ENCODE results near the gene METTL6.

Gene METTL6

GRCh38 chr3:15470261-15470660, 42.9 kb upstream of the METTL6 start:
- Histone ChIP-seq H3K79me2 (ENCODE audit: control insufficient read depth, insufficient read depth, low read length) (no peaks in the 10 kb centered on the region), H3K4ac (ENCODE audit: low read depth, low read length) (no peak overlapping the region), H3K4me2 (ENCODE audit: low read length) (no peak overlapping the region), H3K18ac (ENCODE audit: low read length) (no peak overlapping the region), H3K79me1 (ENCODE audit: low read length) (no peaks in the 10 kb centered on the region), H3K9ac (ENCODE audit: low read length) (no peak overlapping the region), H3K4me3 (ENCODE audit: low read length) (no peak overlapping the region), H3K23ac (ENCODE audit: low read length) (no peak overlapping the region), H2BK120ac (ENCODE audit: low read depth, low read length) (no peak overlapping the region), H2BK5ac (ENCODE audit: low read length) (no peak overlapping the region), H3K36me3 (ENCODE audit: control insufficient read depth, insufficient read depth, low read length) (no peaks in the 10 kb centered on the region), H2AK5ac (ENCODE audit: low read length) (no peak overlapping the region), H3K27me3 (ENCODE audit: insufficient read depth, low read length, poor library complexity) (no peaks in the 10 kb centered on the region), H4K8ac (ENCODE audit: low read depth, low read length) (no peak overlapping the region), H4K5ac (ENCODE audit: low read length) (no peak overlapping the region), H3K27ac (ENCODE audit: low read depth, low read length) (no peak overlapping the region), H3K4me1 (ENCODE audit: control insufficient read depth, low read depth, low read length) (no peaks in the 10 kb centered on the region), H3K56ac (ENCODE audit: low read length) (no peak overlapping the region), H2BK15ac (replicated peaks; ENCODE audit: low read depth) (no peak overlapping the region)
- WGBS (ENCODE audit: extremely low coverage, insufficient coverage, low lambda C conversion rate): no CpG with 5 or more reads among the region's 6 CpGs
- DNase-seq: peak; percentile 50

GRCh38 chr3:15467227-15468181, 40.2 kb upstream of the METTL6 start:
- Histone ChIP-seq H3K4me2 (ENCODE audit: low read length) (no peak overlapping the region), H3K79me1 (ENCODE audit: low read length) (no peaks in the 10 kb centered on the region), H3K27ac (ENCODE audit: low read depth, low read length) (no peak overlapping the region), H2AK5ac (ENCODE audit: low read length) (no peak overlapping the region), H3K4me1 (ENCODE audit: control insufficient read depth, low read depth, low read length) (no peaks in the 10 kb centered on the region), H3K27me3 (ENCODE audit: insufficient read depth, low read length, poor library complexity) (no peaks in the 10 kb centered on the region), H3K4ac (ENCODE audit: low read depth, low read length) (no peak overlapping the region), H3K36me3 (ENCODE audit: control insufficient read depth, insufficient read depth, low read length) (no peaks in the 10 kb centered on the region), H2BK120ac (ENCODE audit: low read depth, low read length) (no peak overlapping the region), H3K23ac (ENCODE audit: low read length) (no peak overlapping the region), H3K79me2 (ENCODE audit: control insufficient read depth, insufficient read depth, low read length) (no peaks in the 10 kb centered on the region), H2BK15ac (replicated peaks; ENCODE audit: low read depth) (no peak overlapping the region), H3K18ac (ENCODE audit: low read length) (no peak overlapping the region), H3K9ac (ENCODE audit: low read length) (no peak overlapping the region), H4K5ac (ENCODE audit: low read length) (no peak overlapping the region), H2BK5ac (ENCODE audit: low read length) (no peak overlapping the region), H3K56ac (ENCODE audit: low read length) (no peak overlapping the region), H3K4me3 (ENCODE audit: low read length) (no peak overlapping the region), H4K8ac (ENCODE audit: low read depth, low read length) (no peak overlapping the region)
- no peak for DNase-seq
- whole genome bisulfite sequencing (ENCODE audit: extremely low coverage, insufficient coverage, low lambda C conversion rate): no CpG with 5 or more reads among the region's 11 CpGs

- no peak overlapping the region for H3K18ac ChIP-seq (ENCODE audit: low read length)
- no peak overlapping the region for H3K23ac ChIP-seq (ENCODE audit: low read length)
- no peak overlapping the region for H2BK5ac ChIP-seq (ENCODE audit: low read length)
- H3K4ac ChIP-seq (ENCODE audit: low read depth, low read length): no peak overlapping the region
- no peak for DNase-seq
- H3K9ac ChIP-seq (ENCODE audit: low read length): no peak overlapping the region
- no CpG with 5 or more reads among the region's 6 CpGs for WGBS (ENCODE audit: extremely low coverage, insufficient coverage, low lambda C conversion rate)
- no peak overlapping the region for H2AK5ac ChIP-seq (ENCODE audit: low read length)
- H4K8ac ChIP-seq (ENCODE audit: low read depth, low read length): no peak overlapping the region
- H2BK15ac ChIP-seq (replicated peaks; ENCODE audit: low read depth): no peak overlapping the region
- no peaks in the 10 kb centered on the region for H3K79me1 ChIP-seq (ENCODE audit: low read length)
- H2BK120ac ChIP-seq (ENCODE audit: low read depth, low read length): no peak overlapping the region
- H3K79me2 ChIP-seq (ENCODE audit: control insufficient read depth, insufficient read depth, low read length): no peaks in the 10 kb centered on the region
- no peak overlapping the region for H4K5ac ChIP-seq (ENCODE audit: low read length)
- H3K4me3 ChIP-seq (ENCODE audit: low read length): no peak overlapping the region
- H3K36me3 ChIP-seq (ENCODE audit: control insufficient read depth, insufficient read depth, low read length): no peaks in the 10 kb centered on the region
- H3K56ac ChIP-seq (ENCODE audit: low read length): no peak overlapping the region
- H3K4me1 ChIP-seq (ENCODE audit: control insufficient read depth, low read depth, low read length): no peaks in the 10 kb centered on the region
- H3K4me2 ChIP-seq (ENCODE audit: low read length): no peak overlapping the region
- no peak overlapping the region for H3K27ac ChIP-seq (ENCODE audit: low read depth, low read length)
- no peaks in the 10 kb centered on the region for H3K27me3 ChIP-seq (ENCODE audit: insufficient read depth, low read length, poor library complexity)
Measured at GRCh38 chr3:15465876-15466585, 38.7 kb upstream of the METTL6 start.

GRCh38 chr3:15462451-15462850, 35.1 kb upstream of the METTL6 start:
- H3K18ac ChIP-seq (ENCODE audit: low read length): no peak overlapping the region
- H3K9ac ChIP-seq (ENCODE audit: low read length): no peak overlapping the region
- WGBS (ENCODE audit: extremely low coverage, insufficient coverage, low lambda C conversion rate): no CpG with 5 or more reads among the region's 5 CpGs
- no peak overlapping the region for H3K4ac ChIP-seq (ENCODE audit: low read depth, low read length)
- H2AK5ac ChIP-seq (ENCODE audit: low read length): no peak overlapping the region
- H3K23ac ChIP-seq (ENCODE audit: low read length): no peak overlapping the region
- H2BK120ac ChIP-seq (ENCODE audit: low read depth, low read length): no peak overlapping the region
- no peak overlapping the region for H2BK15ac ChIP-seq (replicated peaks; ENCODE audit: low read depth)
- no peak overlapping the region for H3K4me2 ChIP-seq (ENCODE audit: low read length)
- no peaks in the 10 kb centered on the region for H3K4me1 ChIP-seq (ENCODE audit: control insufficient read depth, low read depth, low read length)
- H4K8ac ChIP-seq (ENCODE audit: low read depth, low read length): no peak overlapping the region
- H3K79me2 ChIP-seq (ENCODE audit: control insufficient read depth, insufficient read depth, low read length): no peaks in the 10 kb centered on the region
- H3K56ac ChIP-seq (ENCODE audit: low read length): no peak overlapping the region
- no peak for DNase-seq
- no peak overlapping the region for H4K5ac ChIP-seq (ENCODE audit: low read length)
- no peaks in the 10 kb centered on the region for H3K79me1 ChIP-seq (ENCODE audit: low read length)
- no peaks in the 10 kb centered on the region for H3K27me3 ChIP-seq (ENCODE audit: insufficient read depth, low read length, poor library complexity)
- H2BK5ac ChIP-seq (ENCODE audit: low read length): no peak overlapping the region
- H3K27ac ChIP-seq (ENCODE audit: low read depth, low read length): no peak overlapping the region
- H3K4me3 ChIP-seq (ENCODE audit: low read length): no peak overlapping the region
- no peaks in the 10 kb centered on the region for H3K36me3 ChIP-seq (ENCODE audit: control insufficient read depth, insufficient read depth, low read length)

GRCh38 chr3:15460891-15461531, 33.7 kb upstream of the METTL6 start:
- Histone ChIP-seq H3K4ac (ENCODE audit: low read depth, low read length) (no peak overlapping the region), H2BK5ac (ENCODE audit: low read length) (no peak overlapping the region), H3K27me3 (ENCODE audit: insufficient read depth, low read length, poor library complexity) (no peaks in the 10 kb centered on the region), H3K27ac (ENCODE audit: low read depth, low read length) (no peak overlapping the region), H3K9ac (ENCODE audit: low read length) (no peak overlapping the region), H3K4me1 (ENCODE audit: control insufficient read depth, low read depth, low read length) (no peaks in the 10 kb centered on the region), H2AK5ac (ENCODE audit: low read length) (no peak overlapping the region), H3K79me1 (ENCODE audit: low read length) (no peaks in the 10 kb centered on the region), H4K5ac (ENCODE audit: low read length) (no peak overlapping the region), H3K79me2 (ENCODE audit: control insufficient read depth, insufficient read depth, low read length) (no peaks in the 10 kb centered on the region), H3K23ac (ENCODE audit: low read length) (no peak overlapping the region), H3K4me3 (ENCODE audit: low read length) (no peak overlapping the region), H3K4me2 (ENCODE audit: low read length) (no peak overlapping the region), H3K36me3 (ENCODE audit: control insufficient read depth, insufficient read depth, low read length) (no peaks in the 10 kb centered on the region), H2BK120ac (ENCODE audit: low read depth, low read length) (no peak overlapping the region), H2BK15ac (replicated peaks; ENCODE audit: low read depth) (no peak overlapping the region), H4K8ac (ENCODE audit: low read depth, low read length) (no peak overlapping the region), H3K18ac (ENCODE audit: low read length) (no peak overlapping the region), H3K56ac (ENCODE audit: low read length) (no peak overlapping the region)
- no CpG with 5 or more reads among the region's 4 CpGs for WGBS (ENCODE audit: extremely low coverage, insufficient coverage, low lambda C conversion rate)
- no peak for DNase-seq

Data from mesendoderm (in vitro differentiated cells).